HG03342 (cell line): Measurements from ENCODE around the gene LSP1.
A peak's percentile ranks its signal among the peaks of the same experiment; 100 is the strongest.
"Not testable (repeated sequence)": the region's sequence is repeated elsewhere in the genome, so short reads cannot be mapped to it uniquely, and the experiment has no call there.

Experiments used
- ATAC-seq: cut with Tn5 transposase; IDR thresholded peaks from one replicate; pipeline ENCODE4 v1.9.1; 2021; ENCODE audit warnings: mild to moderate bottlenecking, moderate library complexity; ENCODE audit not compliant: unreplicated experiment

LSP1 gene

DNA sequence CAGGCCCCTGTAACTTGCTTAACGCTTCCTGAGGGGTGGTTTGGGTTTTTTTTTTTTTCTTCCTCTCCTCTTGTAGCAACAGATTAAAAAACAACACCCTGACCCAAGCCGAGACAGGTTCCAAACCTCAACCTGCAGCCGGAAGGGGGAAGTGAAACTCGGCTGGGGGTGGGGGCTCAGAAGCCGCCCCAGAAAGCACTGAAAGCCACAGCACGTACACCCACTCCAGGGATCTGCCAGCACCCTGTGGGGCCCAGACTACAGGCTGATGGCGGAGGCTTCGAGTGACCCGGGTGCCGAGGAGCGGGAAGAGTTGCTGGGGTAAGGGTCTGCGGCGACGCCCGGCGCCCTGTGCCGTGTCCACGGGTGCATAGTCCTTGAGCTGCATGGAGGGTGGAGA lies at the start of gene LSP1:
TSS of gene LSP1 (plus strand) at position 208 of the 400 bp plus-strand sequence. CDS start at position 269, 61 bp downstream.
- ATAC-seq = peak; percentile 41

- no peak for ATAC-seq
These were observed 49.6 kb upstream of the LSP1 start for GRCh38 chr11:1803246-1803645.

DNA sequence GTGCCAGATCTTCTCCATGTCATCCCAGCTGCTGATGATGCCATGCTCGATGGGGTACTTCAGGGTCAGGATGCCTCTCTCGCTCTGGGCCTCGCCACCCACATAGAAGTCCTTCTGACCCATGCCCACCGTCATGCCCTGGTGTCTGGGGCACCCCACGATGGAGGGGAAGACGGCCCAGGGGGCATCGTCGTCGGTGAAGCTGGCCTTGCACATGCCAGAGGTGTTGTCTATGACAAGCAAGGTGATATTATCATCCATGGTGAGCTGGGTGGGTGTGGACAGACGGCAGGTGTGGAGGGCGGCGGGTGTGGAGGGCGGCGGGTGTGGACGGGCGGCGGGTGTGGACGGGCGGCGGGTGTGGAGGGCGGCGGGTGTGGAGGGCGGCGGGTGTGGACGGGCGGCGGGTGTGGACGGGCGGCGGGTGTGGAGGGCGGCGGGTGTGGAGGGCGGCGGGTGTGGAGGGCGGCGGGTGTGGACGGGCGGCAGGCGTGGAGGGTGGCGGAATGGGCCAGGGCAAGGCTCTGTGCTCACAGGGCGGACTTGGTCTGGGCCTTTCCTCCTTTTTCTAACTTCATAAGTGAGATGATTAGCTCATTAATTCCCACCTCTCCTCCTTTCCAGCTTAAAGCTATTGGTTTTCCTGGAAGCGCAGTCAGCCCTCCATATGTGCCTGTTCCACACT lies 48.9 kb upstream of the LSP1 start:
- ATAC-seq = not testable (repeated sequence)

DNA sequence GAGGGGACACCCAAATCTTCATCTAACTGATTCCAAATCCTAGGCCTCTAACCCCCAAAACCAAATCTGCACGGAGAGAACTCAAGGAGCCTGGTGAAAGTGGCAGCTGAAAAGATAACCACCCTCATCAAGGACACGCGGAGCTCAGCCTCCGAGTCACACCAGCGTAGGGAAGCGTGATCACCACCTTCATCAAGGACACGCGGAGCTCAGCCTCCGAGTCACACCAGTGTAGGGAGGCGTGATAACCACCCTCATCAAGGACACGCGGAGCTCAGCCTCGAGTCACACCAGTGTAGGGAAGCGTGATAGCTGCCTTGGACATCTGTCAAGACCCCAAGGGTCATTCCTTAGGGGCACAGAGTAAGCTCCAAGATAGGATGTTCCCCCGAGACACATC lies 47.4 kb upstream of the LSP1 start:
- ATAC-seq = no peak

- no peak for ATAC-seq
These were observed 45.5 kb upstream of the LSP1 start for GRCh38 chr11:1807264-1807995.

- ATAC-seq = no peak
These were observed 42.1 kb upstream of the LSP1 start for GRCh38 chr11:1810761-1811160.

- no peak for ATAC-seq
These were observed 40.6 kb upstream of the LSP1 start for GRCh38 chr11:1812274-1812673.

DNA sequence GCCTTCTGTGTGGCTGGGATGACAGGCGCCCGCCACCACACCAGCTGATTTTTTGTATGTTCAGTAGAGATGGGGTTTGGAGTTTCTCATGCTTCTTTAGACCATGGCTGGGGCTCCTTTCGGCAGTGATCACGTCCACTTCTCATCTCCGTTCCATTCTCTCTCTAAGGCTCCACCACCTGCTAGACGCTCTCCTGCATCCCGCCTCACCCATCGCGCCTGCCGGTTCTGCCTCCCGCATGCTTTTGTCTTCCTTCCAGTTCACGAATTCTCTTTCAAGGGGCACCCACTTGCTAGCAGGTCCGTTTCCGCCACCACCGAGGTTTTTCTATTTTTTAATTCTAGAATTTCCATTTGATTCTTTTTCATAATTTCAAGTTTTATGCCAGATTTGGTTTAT lies 40.1 kb upstream of the LSP1 start:
- ATAC-seq = no peak

- not testable (repeated sequence) for ATAC-seq
These were observed 39.5 kb upstream of the LSP1 start for GRCh38 chr11:1813356-1813755.

DNA sequence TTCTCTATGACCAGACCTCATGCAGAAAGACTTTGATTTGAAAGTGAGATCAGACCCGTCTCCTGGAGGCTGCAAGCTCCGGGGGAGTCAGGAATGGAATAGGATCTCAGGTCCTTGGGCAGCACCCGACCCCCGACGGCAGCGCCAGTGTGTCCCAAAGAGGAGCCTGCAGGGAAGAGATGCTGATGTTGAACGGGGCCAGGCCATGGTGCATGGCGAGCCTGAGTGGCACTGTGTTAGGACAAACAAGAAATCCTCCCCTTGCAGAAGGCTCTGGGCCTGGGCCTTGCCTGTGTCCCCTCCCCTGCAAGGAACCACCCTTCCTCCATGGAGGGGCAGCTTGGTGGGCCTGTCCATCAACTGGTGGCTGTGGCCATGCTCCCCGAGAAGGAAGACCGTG lies 38.2 kb upstream of the LSP1 start:
- ATAC-seq = no peak

DNA sequence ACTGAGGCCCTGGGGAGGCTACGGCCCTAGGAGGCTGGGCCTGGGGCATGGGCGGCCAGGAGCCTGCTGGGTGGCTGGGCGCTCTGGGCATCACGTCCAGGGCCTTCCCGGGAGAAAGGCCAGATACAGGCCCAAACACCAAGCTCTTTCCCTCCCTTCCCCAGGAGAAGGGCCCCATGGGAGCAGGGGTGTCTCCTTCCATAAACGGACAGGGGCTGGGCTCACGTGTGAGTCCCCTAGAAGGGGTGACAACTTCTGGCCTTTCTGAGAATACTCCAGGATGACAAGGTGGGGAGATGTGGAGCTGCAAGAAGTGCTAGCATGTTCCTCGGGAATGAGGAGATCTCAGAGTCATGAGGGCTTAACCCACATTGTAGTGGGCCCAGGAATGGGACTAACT lies 37.6 kb upstream of the LSP1 start:
- no peak for ATAC-seq

GRCh38 chr11:1815751-1816150 lies 37.1 kb upstream of the LSP1 start:
- ATAC-seq = no peak

- no peak for ATAC-seq
These were observed 35.9 kb upstream of the LSP1 start for GRCh38 chr11:1817000-1817399.

DNA sequence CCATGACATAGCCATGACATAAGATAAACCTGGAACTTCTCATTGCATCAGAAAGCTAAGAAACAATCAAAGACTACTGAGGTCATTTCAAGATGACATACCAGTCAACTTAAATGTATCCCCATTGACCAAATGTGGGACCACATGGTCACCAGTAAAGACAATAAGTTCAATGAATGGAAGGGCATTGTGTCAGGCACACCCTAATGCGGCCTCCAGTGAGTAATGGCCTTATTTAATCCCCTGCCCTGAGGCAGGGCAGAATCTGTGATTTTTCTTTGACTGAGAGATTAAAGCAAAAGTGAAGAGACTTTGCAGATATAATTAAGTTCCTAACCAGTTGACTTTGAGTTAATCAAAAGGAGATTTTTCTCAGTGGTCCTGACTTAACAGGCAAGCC lies 35.4 kb upstream of the LSP1 start:
- ATAC-seq = no peak

- no peak for ATAC-seq
These were observed 33.8 kb upstream of the LSP1 start for GRCh38 chr11:1819074-1819473.

DNA sequence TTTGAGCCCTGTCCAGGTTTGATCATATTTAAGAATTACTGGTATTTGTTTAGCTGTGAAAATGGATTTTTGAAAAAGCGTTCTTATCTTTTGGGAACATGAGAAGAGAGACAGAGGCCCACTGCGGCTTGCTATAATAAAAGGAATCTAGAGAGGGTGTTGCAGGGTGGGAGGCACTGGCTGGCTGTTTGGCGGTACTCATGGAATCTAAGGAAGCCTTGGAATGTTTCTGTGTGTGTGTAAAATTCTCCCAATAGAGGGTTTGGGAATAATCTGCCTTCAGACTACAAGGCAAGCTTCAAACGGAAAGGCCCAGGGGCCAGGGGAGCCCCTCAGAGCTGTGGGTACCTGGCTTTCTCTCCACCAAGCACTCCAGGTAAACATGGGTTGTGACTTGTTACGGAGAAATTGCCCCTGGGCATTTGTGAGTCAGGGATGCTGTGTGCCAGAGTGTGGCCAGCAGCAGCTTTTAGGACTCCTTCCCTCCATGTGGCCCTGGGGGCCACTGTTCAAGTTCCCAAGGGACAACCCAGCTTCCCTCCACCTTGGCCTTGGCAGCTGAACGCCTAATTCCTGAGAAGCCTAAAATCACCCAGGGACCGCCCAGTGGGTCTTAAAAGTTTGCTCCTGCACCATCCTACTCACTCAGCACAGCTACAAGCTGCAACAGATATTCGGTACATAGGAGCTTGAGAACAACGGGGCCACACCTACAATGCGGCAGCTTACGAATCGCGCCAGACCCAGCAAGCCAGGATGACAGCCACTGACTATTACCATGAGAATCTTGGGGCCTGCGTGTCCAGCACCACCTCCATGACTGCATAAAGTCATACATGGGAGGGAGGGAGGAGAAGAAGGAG lies 32.2 kb upstream of the LSP1 start:
- no peak for ATAC-seq

DNA sequence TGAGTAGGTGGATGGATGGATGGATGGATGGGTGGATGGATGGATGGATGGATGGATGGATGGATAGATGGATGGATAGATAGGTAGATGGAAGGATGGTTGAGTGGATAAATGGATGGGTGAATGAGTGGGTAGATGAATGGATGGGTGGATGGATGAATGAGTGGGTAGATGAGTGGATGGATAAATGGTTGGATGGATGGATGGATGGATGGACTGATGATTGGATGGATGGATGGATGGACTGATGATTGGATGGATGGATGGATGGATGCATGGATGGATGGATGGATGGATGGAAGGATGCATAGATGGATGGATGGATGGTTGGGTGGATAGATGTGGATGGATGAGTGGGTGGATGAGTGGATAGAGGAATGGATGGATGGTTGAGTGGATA lies 31.3 kb upstream of the LSP1 start:
- ATAC-seq = no peak

DNA sequence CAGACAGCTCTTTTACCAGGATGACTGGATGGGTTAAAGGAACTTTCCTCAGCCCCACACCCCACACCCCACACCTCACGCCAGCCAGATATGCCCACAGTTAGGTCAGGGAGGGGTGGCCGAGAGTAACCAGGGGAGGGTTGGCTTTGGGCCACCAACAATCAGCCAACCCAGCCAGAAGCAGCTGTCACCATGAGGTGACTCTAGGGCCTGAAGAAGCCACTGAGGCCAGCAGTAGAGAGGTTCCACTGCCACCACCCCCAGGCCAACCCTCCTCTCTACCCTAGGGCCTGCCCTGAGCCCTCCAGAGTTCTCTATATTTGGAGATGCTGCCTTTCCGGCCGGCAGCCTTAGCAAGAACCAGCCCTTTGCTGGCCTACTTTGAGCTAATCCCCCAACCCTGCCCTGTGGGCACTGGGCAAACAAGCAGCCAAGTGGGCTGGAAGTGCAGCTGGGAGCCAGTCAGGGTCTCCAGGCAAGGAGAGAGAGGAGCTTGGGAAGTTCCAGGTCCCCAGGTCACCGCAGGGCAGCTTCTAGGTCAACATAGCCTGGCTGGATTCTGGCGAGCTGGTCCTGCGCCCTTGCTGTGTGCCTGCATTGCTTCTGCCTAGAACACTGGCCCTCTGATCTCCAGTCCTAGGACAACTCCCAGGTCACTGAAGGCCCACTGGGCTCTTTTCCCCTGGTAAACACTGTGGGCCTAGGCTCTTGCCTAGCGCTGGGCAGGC lies 30.1 kb upstream of the LSP1 start:
- no peak for ATAC-seq

GRCh38 chr11:1823376-1824220 lies 29.3 kb upstream of the LSP1 start:
- no peak for ATAC-seq
